ENCODE results near the gene MMRN2. TPM values are rescaled to one million over a fixed set of nuclear protein-coding genes. Genes with fewer than 3 reads are reported as not detected.

Gene MMRN2
- total RNA-seq, 1 experiment from 2014 or later = 2.4 TPM

DNA sequence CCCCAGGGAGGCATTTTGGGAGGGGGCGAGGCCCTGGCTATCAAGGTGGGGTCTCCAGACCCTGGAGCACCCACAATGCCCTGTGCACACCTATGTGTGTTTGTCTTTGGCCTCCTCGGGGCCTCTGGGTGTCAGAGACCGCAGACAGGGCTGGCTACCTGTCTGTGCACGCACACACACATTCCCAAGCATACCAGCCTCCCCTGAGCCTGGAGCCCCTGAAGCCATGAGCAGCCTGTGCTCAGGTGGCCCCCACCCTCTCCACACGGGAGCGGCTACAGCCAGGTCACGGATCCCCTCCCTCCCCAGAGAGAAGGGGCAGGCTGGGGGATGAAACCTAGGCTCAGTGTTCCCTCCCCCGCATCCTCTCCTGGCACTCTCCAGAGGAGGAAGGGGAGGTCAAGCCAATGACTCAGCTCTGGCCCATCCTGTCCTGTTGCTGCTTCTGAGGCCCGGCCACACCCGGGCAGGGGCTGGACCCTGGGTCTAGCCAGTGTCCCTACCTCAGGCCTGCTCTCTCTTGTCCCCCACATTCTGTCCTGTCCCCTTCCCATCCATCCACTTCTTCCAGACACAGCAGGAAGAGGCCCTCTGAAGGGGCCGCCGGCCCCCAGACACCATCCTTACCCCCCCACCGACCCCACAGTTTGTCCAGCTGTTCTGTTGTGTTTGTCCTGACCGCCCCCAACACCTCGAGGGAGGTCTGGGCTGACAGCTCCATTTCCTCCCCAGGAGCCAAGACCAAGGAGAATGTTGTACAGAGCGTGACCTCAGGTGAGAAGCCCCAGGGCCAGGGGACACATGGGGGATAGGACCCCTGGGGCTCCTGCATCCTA, 1.7 kb upstream of the MMRN2 start:
- ATAC-seq (no peak), DNase-seq (ENCODE audit: low spot score) (no peak)
- H3K27me3 Mint-ChIP-seq (ENCODE audit: low read depth) = no peaks in the 10 kb centered on the region
- CTCF ChIA-PET = interaction anchor here (0.6 to 13.7 kb wide), 6 partner anchors 7 to 275 kb away, joined by 3 to 462 read pairs (median 9); partner anchors contain the start of gene ADIRF
- no peak overlapping the region for H3K4me3 Mint-ChIP-seq
- H3K36me3 Mint-ChIP-seq = peaks cover 1% of the 10 kb centered on the region
- no peak overlapping the region for H3K27ac Mint-ChIP-seq
- H3K9me3 Mint-ChIP-seq = peaks cover 2% of the 10 kb centered on the region; the same call in 1 of the 2 replicates
- POLR2A ChIA-PET = no interaction called here
- TF ChIP-seq, protein P1, sequence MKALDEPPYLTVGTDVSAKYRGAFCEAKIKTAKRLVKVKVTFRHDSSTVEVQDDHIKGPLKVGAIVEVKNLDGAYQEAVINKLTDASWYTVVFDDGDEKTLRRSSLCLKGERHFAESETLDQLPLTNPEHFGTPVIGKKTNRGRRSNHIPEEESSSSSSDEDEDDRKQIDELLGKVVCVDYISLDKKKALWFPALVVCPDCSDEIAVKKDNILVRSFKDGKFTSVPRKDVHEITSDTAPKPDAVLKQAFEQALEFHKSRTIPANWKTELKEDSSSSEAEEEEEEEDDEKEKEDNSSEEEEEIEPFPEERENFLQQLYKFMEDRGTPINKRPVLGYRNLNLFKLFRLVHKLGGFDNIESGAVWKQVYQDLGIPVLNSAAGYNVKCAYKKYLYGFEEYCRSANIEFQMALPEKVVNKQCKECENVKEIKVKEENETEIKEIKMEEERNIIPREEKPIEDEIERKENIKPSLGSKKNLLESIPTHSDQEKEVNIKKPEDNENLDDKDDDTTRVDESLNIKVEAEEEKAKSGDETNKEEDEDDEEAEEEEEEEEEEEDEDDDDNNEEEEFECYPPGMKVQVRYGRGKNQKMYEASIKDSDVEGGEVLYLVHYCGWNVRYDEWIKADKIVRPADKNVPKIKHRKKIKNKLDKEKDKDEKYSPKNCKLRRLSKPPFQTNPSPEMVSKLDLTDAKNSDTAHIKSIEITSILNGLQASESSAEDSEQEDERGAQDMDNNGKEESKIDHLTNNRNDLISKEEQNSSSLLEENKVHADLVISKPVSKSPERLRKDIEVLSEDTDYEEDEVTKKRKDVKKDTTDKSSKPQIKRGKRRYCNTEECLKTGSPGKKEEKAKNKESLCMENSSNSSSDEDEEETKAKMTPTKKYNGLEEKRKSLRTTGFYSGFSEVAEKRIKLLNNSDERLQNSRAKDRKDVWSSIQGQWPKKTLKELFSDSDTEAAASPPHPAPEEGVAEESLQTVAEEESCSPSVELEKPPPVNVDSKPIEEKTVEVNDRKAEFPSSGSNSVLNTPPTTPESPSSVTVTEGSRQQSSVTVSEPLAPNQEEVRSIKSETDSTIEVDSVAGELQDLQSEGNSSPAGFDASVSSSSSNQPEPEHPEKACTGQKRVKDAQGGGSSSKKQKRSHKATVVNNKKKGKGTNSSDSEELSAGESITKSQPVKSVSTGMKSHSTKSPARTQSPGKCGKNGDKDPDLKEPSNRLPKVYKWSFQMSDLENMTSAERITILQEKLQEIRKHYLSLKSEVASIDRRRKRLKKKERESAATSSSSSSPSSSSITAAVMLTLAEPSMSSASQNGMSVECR (CRISPR knock-in tag; IDR thresholded peaks at IDR 0.05; ENCODE audit: borderline replicate concordance) = no peak
- TF ChIP-seq GTF2I (CRISPR knock-in tag; conservative IDR thresholded peaks at IDR 0.05) = no peak
- no peak for TF ChIP-seq PRRX2 (CRISPR knock-in tag; IDR thresholded peaks at IDR 0.05)
- TF ChIP-seq NR3C1 (CRISPR knock-in tag; conservative IDR thresholded peaks at IDR 0.05; ENCODE audit: low read depth) = no peak
- TF ChIP-seq, protein P2, sequence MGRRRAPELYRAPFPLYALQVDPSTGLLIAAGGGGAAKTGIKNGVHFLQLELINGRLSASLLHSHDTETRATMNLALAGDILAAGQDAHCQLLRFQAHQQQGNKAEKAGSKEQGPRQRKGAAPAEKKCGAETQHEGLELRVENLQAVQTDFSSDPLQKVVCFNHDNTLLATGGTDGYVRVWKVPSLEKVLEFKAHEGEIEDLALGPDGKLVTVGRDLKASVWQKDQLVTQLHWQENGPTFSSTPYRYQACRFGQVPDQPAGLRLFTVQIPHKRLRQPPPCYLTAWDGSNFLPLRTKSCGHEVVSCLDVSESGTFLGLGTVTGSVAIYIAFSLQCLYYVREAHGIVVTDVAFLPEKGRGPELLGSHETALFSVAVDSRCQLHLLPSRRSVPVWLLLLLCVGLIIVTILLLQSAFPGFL (CRISPR knock-in tag; IDR thresholded peaks at IDR 0.05; ENCODE audit: borderline replicate concordance) = no peak
- TF ChIP-seq FOXP1 (CRISPR knock-in tag; IDR thresholded peaks at IDR 0.05; ENCODE audit: borderline replicate concordance) = no peak
- H3K4me1 Mint-ChIP-seq = peaks cover 52% of the 10 kb centered on the region

DNA sequence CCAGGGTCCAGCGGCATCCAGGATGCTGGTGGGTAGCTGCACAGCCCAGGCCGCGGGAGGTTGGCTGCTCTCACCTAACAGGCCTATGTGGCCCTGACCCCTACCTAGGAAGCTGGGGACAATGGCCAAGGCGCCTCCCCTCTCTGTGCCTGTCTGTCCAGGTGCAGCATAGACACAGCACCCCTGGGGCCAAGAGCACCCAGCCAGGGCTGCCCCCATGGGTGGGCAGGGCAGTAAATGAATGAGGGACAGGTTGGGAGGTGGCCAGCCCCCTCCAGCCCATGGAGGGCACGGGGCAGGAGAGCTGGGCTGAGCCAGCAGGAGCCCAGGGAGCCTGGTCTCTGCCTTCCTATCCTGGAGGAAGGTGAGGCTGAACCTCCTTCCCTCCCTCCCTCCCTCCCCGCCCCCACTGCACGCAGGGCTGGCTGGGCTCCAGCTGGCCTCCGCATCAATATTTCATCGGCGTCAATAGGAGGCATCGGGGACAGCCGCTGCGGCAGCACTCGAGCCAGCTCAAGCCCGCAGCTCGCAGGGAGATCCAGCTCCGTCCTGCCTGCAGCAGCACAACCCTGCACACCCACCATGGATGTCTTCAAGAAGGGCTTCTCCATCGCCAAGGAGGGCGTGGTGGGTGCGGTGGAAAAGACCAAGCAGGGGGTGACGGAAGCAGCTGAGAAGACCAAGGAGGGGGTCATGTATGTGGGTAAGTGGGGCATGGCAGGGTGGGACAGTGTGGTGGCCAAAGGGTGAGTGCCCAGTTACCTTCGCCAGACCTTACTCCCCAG, 893 bp upstream of the MMRN2 start, which contains the start of gene SNCG:
Gene SNCG (plus strand): TSS at position 484 of the 785 bp plus-strand sequence. CDS start 99 bp downstream, at position 583.
- POLR2A ChIA-PET = interaction anchor here (0.7 kb wide), 1 partner anchor 246 kb away, joined by 5 read pairs; no protein-coding TSS in a partner anchor
- Mint-ChIP-seq H3K36me3 (peaks cover 9% of the 10 kb centered on the region), H3K4me1 (peaks cover 60% of the 10 kb centered on the region), H3K9me3 (peaks cover 10% of the 10 kb centered on the region), H3K27me3 (ENCODE audit: low read depth) (no peaks in the 10 kb centered on the region; the same call in 1 of the 2 replicates), H3K27ac (no peak within 1 kb of the TSS), H3K4me3 (no peak within 1 kb of the TSS)
- no peak for ATAC-seq
- CTCF ChIA-PET = interaction anchor here (0.8 to 13.7 kb wide), 5 partner anchors 8 to 274 kb away, joined by 4 to 462 read pairs (median 6); partner anchors contain the start of gene ADIRF
- DNase-seq (ENCODE audit: low spot score) = no peak
- TF ChIP-seq, protein P3, sequence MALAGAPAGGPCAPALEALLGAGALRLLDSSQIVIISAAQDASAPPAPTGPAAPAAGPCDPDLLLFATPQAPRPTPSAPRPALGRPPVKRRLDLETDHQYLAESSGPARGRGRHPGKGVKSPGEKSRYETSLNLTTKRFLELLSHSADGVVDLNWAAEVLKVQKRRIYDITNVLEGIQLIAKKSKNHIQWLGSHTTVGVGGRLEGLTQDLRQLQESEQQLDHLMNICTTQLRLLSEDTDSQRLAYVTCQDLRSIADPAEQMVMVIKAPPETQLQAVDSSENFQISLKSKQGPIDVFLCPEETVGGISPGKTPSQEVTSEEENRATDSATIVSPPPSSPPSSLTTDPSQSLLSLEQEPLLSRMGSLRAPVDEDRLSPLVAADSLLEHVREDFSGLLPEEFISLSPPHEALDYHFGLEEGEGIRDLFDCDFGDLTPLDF (CRISPR knock-in tag; IDR thresholded peaks at IDR 0.05) = no peak
- TF ChIP-seq, protein P4, sequence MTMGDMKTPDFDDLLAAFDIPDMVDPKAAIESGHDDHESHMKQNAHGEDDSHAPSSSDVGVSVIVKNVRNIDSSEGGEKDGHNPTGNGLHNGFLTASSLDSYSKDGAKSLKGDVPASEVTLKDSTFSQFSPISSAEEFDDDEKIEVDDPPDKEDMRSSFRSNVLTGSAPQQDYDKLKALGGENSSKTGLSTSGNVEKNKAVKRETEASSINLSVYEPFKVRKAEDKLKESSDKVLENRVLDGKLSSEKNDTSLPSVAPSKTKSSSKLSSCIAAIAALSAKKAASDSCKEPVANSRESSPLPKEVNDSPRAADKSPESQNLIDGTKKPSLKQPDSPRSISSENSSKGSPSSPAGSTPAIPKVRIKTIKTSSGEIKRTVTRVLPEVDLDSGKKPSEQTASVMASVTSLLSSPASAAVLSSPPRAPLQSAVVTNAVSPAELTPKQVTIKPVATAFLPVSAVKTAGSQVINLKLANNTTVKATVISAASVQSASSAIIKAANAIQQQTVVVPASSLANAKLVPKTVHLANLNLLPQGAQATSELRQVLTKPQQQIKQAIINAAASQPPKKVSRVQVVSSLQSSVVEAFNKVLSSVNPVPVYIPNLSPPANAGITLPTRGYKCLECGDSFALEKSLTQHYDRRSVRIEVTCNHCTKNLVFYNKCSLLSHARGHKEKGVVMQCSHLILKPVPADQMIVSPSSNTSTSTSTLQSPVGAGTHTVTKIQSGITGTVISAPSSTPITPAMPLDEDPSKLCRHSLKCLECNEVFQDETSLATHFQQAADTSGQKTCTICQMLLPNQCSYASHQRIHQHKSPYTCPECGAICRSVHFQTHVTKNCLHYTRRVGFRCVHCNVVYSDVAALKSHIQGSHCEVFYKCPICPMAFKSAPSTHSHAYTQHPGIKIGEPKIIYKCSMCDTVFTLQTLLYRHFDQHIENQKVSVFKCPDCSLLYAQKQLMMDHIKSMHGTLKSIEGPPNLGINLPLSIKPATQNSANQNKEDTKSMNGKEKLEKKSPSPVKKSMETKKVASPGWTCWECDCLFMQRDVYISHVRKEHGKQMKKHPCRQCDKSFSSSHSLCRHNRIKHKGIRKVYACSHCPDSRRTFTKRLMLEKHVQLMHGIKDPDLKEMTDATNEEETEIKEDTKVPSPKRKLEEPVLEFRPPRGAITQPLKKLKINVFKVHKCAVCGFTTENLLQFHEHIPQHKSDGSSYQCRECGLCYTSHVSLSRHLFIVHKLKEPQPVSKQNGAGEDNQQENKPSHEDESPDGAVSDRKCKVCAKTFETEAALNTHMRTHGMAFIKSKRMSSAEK (CRISPR knock-in tag; IDR thresholded peaks at IDR 0.05; ENCODE audit: borderline replicate concordance) = no peak
- no peak for TF ChIP-seq HMGA2 (CRISPR knock-in tag; IDR thresholded peaks at IDR 0.05)
- TF ChIP-seq, protein P1 (CRISPR knock-in tag; IDR thresholded peaks at IDR 0.05; ENCODE audit: borderline replicate concordance) = no peak
- TF ChIP-seq, protein P5, sequence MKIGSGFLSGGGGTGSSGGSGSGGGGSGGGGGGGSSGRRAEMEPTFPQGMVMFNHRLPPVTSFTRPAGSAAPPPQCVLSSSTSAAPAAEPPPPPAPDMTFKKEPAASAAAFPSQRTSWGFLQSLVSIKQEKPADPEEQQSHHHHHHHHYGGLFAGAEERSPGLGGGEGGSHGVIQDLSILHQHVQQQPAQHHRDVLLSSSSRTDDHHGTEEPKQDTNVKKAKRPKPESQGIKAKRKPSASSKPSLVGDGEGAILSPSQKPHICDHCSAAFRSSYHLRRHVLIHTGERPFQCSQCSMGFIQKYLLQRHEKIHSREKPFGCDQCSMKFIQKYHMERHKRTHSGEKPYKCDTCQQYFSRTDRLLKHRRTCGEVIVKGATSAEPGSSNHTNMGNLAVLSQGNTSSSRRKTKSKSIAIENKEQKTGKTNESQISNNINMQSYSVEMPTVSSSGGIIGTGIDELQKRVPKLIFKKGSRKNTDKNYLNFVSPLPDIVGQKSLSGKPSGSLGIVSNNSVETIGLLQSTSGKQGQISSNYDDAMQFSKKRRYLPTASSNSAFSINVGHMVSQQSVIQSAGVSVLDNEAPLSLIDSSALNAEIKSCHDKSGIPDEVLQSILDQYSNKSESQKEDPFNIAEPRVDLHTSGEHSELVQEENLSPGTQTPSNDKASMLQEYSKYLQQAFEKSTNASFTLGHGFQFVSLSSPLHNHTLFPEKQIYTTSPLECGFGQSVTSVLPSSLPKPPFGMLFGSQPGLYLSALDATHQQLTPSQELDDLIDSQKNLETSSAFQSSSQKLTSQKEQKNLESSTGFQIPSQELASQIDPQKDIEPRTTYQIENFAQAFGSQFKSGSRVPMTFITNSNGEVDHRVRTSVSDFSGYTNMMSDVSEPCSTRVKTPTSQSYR (CRISPR knock-in tag; IDR thresholded peaks at IDR 0.05) = no peak
